Measurements from ENCODE around the gene MRPL58. TPM values are rescaled to one million over a fixed set of nuclear protein-coding genes. Genes with fewer than 3 reads are reported as not detected.

Gene MRPL58
- total RNA-seq, 1 experiment from 2014 or later = 41.9 TPM

- H3K9me3 Mint-ChIP-seq = no peaks in the 10 kb centered on the region
- H3K27ac Mint-ChIP-seq = peak overlapping the region; percentile 15; the same call in 1 of the 2 replicates
- H3K4me3 Mint-ChIP-seq = no peak overlapping the region
- ATAC-seq (peak; percentile 55), DNase-seq (ENCODE audit: low spot score) (no peak)
- TF ChIP-seq NR3C1 (CRISPR knock-in tag; conservative IDR thresholded peaks at IDR 0.05; ENCODE audit: low read depth) (no peak), GABPB1 (CRISPR knock-in tag; IDR thresholded peaks at IDR 0.05) (no peak), NR1H2 (CRISPR knock-in tag; IDR thresholded peaks at IDR 0.05) (no peak), TEAD1 (CRISPR knock-in tag; IDR thresholded peaks at IDR 0.05) (no peak), ZNF423 (CRISPR knock-in tag; IDR thresholded peaks at IDR 0.05) (no peak), ZNF263 (CRISPR knock-in tag; IDR thresholded peaks at IDR 0.05; ENCODE audit: low read depth) (no peak), HMGA2 (CRISPR knock-in tag; IDR thresholded peaks at IDR 0.05) (no peak), ATF3 (CRISPR knock-in tag; conservative IDR thresholded peaks at IDR 0.05) (no peak), NFATC4 (CRISPR knock-in tag; IDR thresholded peaks at IDR 0.05) (no peak), ZNF671 (CRISPR knock-in tag; IDR thresholded peaks at IDR 0.05) (no peak), JAZF1 (CRISPR knock-in tag; IDR thresholded peaks at IDR 0.05) (no peak), SOX15 (CRISPR knock-in tag; IDR thresholded peaks at IDR 0.05) (no peak), ERG (CRISPR knock-in tag; IDR thresholded peaks at IDR 0.05) (no peak)
- TF ChIP-seq, protein P1, sequence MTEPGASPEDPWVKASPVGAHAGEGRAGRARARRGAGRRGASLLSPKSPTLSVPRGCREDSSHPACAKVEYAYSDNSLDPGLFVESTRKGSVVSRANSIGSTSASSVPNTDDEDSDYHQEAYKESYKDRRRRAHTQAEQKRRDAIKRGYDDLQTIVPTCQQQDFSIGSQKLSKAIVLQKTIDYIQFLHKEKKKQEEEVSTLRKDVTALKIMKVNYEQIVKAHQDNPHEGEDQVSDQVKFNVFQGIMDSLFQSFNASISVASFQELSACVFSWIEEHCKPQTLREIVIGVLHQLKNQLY (CRISPR knock-in tag; IDR thresholded peaks at IDR 0.05) = no peak
- TF ChIP-seq, protein P2, sequence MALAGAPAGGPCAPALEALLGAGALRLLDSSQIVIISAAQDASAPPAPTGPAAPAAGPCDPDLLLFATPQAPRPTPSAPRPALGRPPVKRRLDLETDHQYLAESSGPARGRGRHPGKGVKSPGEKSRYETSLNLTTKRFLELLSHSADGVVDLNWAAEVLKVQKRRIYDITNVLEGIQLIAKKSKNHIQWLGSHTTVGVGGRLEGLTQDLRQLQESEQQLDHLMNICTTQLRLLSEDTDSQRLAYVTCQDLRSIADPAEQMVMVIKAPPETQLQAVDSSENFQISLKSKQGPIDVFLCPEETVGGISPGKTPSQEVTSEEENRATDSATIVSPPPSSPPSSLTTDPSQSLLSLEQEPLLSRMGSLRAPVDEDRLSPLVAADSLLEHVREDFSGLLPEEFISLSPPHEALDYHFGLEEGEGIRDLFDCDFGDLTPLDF (CRISPR knock-in tag; IDR thresholded peaks at IDR 0.05) = no peak
- TF ChIP-seq, protein P3, sequence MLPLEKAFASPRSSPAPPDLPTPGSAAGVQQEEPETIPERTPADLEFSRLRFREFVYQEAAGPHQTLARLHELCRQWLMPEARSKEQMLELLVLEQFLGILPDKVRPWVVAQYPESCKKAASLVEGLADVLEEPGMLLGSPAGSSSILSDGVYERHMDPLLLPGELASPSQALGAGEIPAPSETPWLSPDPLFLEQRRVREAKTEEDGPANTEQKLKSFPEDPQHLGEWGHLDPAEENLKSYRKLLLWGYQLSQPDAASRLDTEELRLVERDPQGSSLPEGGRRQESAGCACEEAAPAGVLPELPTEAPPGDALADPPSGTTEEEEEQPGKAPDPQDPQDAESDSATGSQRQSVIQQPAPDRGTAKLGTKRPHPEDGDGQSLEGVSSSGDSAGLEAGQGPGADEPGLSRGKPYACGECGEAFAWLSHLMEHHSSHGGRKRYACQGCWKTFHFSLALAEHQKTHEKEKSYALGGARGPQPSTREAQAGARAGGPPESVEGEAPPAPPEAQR (CRISPR knock-in tag; IDR thresholded peaks at IDR 0.05) = no peak
- no peaks in the 10 kb centered on the region for H3K27me3 Mint-ChIP-seq (ENCODE audit: low read depth)
- no peaks in the 10 kb centered on the region for H3K4me1 Mint-ChIP-seq
- peaks cover 68% of the 10 kb centered on the region for H3K36me3 Mint-ChIP-seq
- POLR2A ChIA-PET = interaction anchor here (0.6 to 1.3 kb wide), 2 partner anchors 47 to 72 kb away, joined by 3 read pairs; partner anchors contain the start of genes MRPL58 and NT5C
- CTCF ChIA-PET = interaction anchor here (0.5 to 3.1 kb wide), 25 partner anchors 9 to 211 kb away, joined by 3 to 13 read pairs (median 6); partner anchors contain the start of genes ARMC7, MIF4GD, MRPL58 and NT5C
Observed at GRCh38 chr17:75059369-75060345, 47.2 kb downstream of the MRPL58 start.

GRCh38 chr17:75060434-75061054 is 48.1 kb downstream of the MRPL58 start:
- DNase-seq (ENCODE audit: low spot score) (no peak), ATAC-seq (no peak)
- Mint-ChIP-seq H3K36me3 (peaks cover 67% of the 10 kb centered on the region), H3K4me1 (no peaks in the 10 kb centered on the region), H3K9me3 (no peaks in the 10 kb centered on the region), H3K27ac (0 out of 2 replicates have a peak overlapping the region, but pooled peaks have one; percentile 12), H3K4me3 (no peak overlapping the region), H3K27me3 (ENCODE audit: low read depth) (no peaks in the 10 kb centered on the region)
- ChIA-PET POLR2A (interaction anchor here (1.3 kb wide), 1 partner anchor 48 kb away, joined by 3 read pairs; the partner anchor contains the start of gene MRPL58), CTCF (interaction anchor here (0.5 to 3.1 kb wide), 22 partner anchors 9 to 210 kb away, joined by 3 to 13 read pairs (median 6); partner anchors contain the start of genes ARMC7, MIF4GD, NT5C and SLC16A5)
- TF ChIP-seq, protein P3 (CRISPR knock-in tag; IDR thresholded peaks at IDR 0.05) = no peak
- TF ChIP-seq ATF6 (CRISPR knock-in tag; IDR thresholded peaks at IDR 0.05) = no peak
- TF ChIP-seq ERG (CRISPR knock-in tag; IDR thresholded peaks at IDR 0.05) = no peak
- no peak for TF ChIP-seq ZNF317 (CRISPR knock-in tag; IDR thresholded peaks at IDR 0.05; ENCODE audit: borderline replicate concordance, low read depth)
- TF ChIP-seq RELA (CRISPR knock-in tag; IDR thresholded peaks at IDR 0.05; ENCODE audit: borderline replicate concordance) = no peak
- no peak for TF ChIP-seq ZNF396 (CRISPR knock-in tag; IDR thresholded peaks at IDR 0.05; ENCODE audit: borderline replicate concordance)

All from WTC11 (cell line).